22Rv1 (cell line): ENCODE results near the gene YIPF6.
"Not testable (repeated sequence)": the region's sequence is repeated elsewhere in the genome, so short reads cannot be mapped to it uniquely, and the experiment has no call there.

Experiments used
- H3K27ac ChIP-seq: fragments of 450-650 bp; 2 replicates; pipeline ENCODE4 v1.5.1; 2017
- CTCF ChIP-seq: fragments of 450-650 bp; IDR thresholded peaks from 2 replicates; pipeline ENCODE4 v1.5.1; 2017; ENCODE audit warnings: mild to moderate bottlenecking
- ZFX ChIP-seq: fragments of 450-650 bp; IDR thresholded peaks from 2 replicates; pipeline ENCODE4 v1.6.1; 2017; ENCODE audit warnings: antibody characterized with exemption, borderline replicate concordance

The YIPF6 gene

GRCh38 chrX:68488657-68489056, 10.2 kb upstream of the YIPF6 start:
- no peak overlapping the region for H3K27ac ChIP-seq

GRCh38 chrX:68490644-68491043, 8.2 kb upstream of the YIPF6 start:
- no peak overlapping the region for H3K27ac ChIP-seq
- no peak for TF ChIP-seq ZFX
- peak; percentile 33; the same call in 1 of the 2 replicates for TF ChIP-seq CTCF

More at GRCh38 chrX:68488657-68489056, 10.2 kb upstream of the YIPF6 start:
- TF ChIP-seq CTCF (no peak), ZFX (no peak)

GRCh38 chrX:68492583-68492982, 6.3 kb upstream of the YIPF6 start:
- TF ChIP-seq CTCF (no peak), ZFX (no peak)
- no peak overlapping the region for H3K27ac ChIP-seq

- not testable (repeated sequence) for H3K27ac ChIP-seq
These were observed 5.1 kb upstream of the YIPF6 start for GRCh38 chrX:68493776-68494175.

- H3K27ac ChIP-seq, result peak overlapping the region; percentile 80
- TF ChIP-seq ZFX (no peak), CTCF (no peak)
These were observed 775 bp upstream of the YIPF6 start for GRCh38 chrX:68498044-68498507.

- TF ChIP-seq ZFX, result no peak
- TF ChIP-seq CTCF, result no peak
- peak overlapping the region; percentile 80 for H3K27ac ChIP-seq
These were observed 973 bp downstream of the YIPF6 start for GRCh38 chrX:68499543-68500504.

GRCh38 chrX:68503836-68504636, 5.2 kb downstream of the YIPF6 start:
- H3K27ac ChIP-seq, result no peak overlapping the region
- TF ChIP-seq CTCF (no peak), ZFX (no peak)
